ENCODE data around the gene WBP2. TPM values are rescaled to one million over a fixed set of nuclear protein-coding genes. Genes with fewer than 3 reads are reported as not detected.

The WBP2 gene
- total RNA-seq, 4 donors from 2014 or later = 24.9 to 44.2 (median 36.9) TPM

DNA sequence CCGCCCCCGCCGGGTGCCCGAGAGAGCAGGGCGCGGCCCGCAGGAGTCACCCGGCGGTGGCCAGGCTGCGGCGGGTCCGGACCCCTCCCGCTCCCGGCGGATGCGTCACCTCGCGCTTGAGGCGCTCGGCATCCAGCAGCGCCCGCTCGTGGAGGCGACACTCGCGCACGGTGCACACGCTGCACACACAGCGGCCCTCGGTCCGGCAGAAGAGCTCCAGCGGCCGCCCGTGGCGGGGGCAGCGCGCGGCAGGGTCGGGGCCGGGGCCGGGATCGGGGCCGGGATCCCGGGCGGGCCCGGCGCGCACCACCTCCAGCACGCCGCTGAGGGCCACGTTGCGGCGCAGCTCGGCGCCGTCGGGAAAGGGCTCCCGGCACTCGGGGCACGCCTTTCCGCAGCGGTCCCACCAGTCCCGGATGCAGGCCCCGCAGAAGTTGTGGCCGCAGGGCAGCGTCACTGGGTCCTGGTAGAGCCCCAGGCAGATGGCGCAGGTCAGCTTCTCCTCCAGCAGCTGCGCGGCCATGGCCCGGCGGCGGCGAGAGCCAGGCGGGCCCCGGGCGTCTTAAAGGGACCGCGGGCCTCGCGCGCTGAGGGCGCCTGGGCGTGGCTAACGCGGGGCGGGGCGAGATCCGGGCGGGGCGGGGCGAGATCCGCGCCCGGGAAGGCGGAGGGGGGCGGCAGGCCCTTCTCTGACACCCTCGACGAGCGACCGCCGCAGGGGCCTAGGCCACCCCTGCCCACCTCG is 41.5 kb upstream of the WBP2 start, which contains the start of gene TRIM65:
TRIM65 (minus strand) TSS at position 537 of the 745 bp plus-strand sequence; CDS start at position 523, 14 bp downstream.
- intact Hi-C loops (cut with DNase I) = no loop called here
- 0% methylated on average over 10 of the region's 102 CpGs; no CpG with 5 or more reads in 1 of the 2 donors for WGBS, 2 donors
- H3K4me3 ChIP-seq = peak within 1 kb of the TSS; percentile 72 to 98 (median 90)
- no peaks in the 10 kb centered on the region for H3K27me3 ChIP-seq
- H3K27ac ChIP-seq = peak within 1 kb of the TSS; percentile 84 to 99 (median 95)
- TF ChIP-seq, protein P1, sequence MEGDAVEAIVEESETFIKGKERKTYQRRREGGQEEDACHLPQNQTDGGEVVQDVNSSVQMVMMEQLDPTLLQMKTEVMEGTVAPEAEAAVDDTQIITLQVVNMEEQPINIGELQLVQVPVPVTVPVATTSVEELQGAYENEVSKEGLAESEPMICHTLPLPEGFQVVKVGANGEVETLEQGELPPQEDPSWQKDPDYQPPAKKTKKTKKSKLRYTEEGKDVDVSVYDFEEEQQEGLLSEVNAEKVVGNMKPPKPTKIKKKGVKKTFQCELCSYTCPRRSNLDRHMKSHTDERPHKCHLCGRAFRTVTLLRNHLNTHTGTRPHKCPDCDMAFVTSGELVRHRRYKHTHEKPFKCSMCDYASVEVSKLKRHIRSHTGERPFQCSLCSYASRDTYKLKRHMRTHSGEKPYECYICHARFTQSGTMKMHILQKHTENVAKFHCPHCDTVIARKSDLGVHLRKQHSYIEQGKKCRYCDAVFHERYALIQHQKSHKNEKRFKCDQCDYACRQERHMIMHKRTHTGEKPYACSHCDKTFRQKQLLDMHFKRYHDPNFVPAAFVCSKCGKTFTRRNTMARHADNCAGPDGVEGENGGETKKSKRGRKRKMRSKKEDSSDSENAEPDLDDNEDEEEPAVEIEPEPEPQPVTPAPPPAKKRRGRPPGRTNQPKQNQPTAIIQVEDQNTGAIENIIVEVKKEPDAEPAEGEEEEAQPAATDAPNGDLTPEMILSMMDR (IDR thresholded peaks at IDR 0.05) = peak; percentile 24 to 44 (median 33)
- peak in 2 of 4 donors; percentile 59 to 83 for TF ChIP-seq POLR2A (IDR thresholded peaks at IDR 0.05)
- peaks cover 12 to 56% (median 37%) of the 10 kb centered on the region in 3 donors for H3K36me3 ChIP-seq
- DNase-seq = no peak
- H3K9me3 ChIP-seq = no peaks in the 10 kb centered on the region
- peaks cover 25 to 62% (median 32%) of the 10 kb centered on the region in 3 donors for H3K4me1 ChIP-seq

DNA sequence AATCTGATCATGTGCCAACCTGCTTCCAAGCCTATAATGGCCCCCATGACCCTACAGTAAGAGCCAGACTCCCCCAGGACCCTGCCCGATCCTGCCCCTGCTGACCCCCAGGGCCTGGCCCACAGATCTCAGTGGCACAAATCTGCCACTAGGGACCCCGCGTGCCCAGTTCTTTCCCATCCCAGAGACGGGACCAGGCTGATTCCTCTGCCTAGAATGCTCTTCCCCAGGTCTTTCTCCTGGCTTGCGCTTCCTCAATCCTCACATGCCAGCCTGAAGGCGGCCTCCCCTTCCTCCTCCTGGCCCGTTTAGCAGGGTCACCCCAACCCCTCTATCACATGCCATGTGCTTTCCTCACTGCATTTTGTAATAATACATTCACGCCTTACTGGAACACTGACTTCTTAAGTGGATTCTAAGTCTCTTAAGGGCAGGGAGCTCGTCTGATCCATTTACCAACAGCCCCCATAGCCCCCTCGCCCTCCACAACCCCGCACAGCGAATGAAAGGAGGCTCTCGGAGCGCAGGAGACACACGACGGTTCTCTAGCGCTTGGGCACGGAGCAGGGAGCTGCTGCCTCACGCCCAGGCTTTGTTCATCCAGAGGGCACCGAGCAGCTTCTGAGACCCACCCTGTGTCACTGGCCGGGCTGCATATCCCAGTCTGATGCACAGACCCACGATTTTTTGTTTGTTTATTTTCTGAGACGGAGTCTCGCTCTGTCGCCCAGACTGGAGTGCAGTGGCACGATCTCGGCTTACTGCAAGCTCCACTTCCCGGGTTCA is 40.4 kb upstream of the WBP2 start:
- peak overlapping the region; percentile 72 to 98 (median 90) for H3K4me3 ChIP-seq
- H3K4me1 ChIP-seq = peaks cover 25 to 62% (median 32%) of the 10 kb centered on the region in 3 donors
- H3K27me3 ChIP-seq = no peaks in the 10 kb centered on the region
- intact Hi-C loops (cut with DNase I) = no loop called here
- no peak for DNase-seq
- peaks cover 10 to 56% (median 43%) of the 10 kb centered on the region in 3 donors for H3K36me3 ChIP-seq
- no peaks in the 10 kb centered on the region for H3K9me3 ChIP-seq
- 14% methylated on average over 25 to 26 of the region's 28 CpGs for WGBS, 2 donors
- peak overlapping the region; percentile 84 to 99 (median 95) for H3K27ac ChIP-seq
- TF ChIP-seq, protein P1 (IDR thresholded peaks at IDR 0.05) = peak in 4 of 6 experiments; percentile 13 to 47 (median 35)
- no peak for TF ChIP-seq POLR2A (IDR thresholded peaks at IDR 0.05)

DNA sequence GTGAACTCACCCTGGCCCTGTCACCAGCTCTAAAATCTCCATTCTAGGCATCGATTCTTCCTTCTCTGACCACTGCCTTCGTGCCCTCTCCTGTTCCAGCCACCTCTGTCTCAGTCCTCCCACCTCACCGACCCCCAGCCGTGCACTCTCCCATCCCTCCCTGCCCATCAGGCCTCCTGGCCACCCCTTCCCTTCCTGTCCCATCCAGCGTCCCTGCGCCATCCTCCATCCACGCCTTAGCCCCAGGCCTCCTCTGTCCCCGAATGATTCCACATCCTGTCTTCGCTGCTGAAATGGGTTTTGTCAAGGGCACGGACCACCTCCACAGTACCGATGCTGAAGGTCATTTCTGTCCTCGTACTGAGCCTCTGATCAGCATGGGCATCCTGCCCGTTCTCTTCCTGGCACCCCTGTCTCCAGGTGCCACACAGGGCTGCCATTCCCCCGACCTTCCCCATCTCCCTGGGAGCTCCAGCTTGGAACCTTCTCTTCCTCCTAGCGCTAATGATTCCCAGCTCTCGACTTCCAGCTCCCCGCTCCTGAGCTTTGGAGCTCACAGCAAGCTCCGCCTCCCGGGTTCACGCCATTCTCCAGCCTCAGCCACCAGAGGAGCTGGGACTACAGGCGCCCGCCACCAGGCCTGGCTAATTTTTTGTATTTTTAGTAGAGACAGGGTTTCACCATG is 39.1 kb upstream of the WBP2 start:
- Histone ChIP-seq H3K4me1 (peaks cover 25 to 62% (median 32%) of the 10 kb centered on the region in 3 donors), H3K27me3 (no peaks in the 10 kb centered on the region), H3K36me3 (peaks cover 13 to 56% (median 30%) of the 10 kb centered on the region in 3 donors), H3K9me3 (no peaks in the 10 kb centered on the region), H3K27ac (peak overlapping the region in 2 of 4 donors; percentile 84 to 99), H3K4me3 (no peak overlapping the region)
- DNase-seq = no peak
- WGBS, 2 donors = 74 to 85% methylated on average over 21 to 22 of the region's 22 CpGs
- TF ChIP-seq, protein P1 (IDR thresholded peaks at IDR 0.05) = no peak
- intact Hi-C loops (cut with DNase I) = no loop called here

DNA sequence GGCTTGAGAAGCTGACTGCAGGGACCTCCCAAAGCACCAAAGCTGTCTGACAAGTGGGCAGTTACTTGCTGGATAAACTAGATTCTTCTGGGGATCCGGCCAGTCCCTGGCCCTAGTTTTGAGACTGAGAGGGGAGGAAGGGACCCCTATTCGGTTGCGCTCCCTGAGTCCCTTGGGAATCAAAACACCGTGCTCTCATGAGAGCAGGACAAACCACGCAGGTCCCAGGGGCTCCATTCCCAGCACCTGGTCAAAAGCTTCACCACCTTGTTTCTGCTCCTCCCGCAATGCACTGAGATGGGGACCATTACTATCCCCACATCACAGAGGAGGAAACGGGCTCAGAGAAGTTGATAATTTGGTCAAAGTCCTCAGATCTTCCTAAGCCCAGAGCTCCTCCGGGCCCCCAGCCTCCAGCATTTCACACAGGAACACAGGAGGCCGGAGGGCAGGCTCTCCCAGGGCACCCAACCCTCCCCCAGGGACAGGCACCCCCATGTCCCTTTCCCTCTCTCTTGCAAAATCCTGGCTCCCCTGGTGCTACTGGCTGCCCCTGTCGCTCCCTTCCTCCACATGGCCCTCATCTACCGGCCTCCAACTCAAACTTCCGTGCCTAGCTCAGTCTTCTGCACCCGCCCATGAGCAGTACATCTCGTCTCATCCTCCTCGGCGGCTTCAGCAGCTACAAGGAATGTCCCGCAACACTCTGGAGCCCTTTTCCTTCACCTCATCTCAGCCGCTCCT is 38.3 kb upstream of the WBP2 start:
- WGBS, 2 donors = 89% methylated on average over 18 of the region's 18 CpGs
- TF ChIP-seq, protein P1 (IDR thresholded peaks at IDR 0.05) = no peak
- TF ChIP-seq POLR2A (IDR thresholded peaks at IDR 0.05) = no peak
- intact Hi-C loops (cut with DNase I) = no loop called here

More for the DNA sequence above, 38.3 kb upstream of the WBP2 start:
- Histone ChIP-seq H3K27ac (peak overlapping the region in 1 of 4 donors; percentile 99), H3K4me3 (no peak overlapping the region), H3K27me3 (no peaks in the 10 kb centered on the region), H3K9me3 (no peaks in the 10 kb centered on the region), H3K36me3 (peaks cover 13 to 56% (median 23%) of the 10 kb centered on the region in 3 donors), H3K4me1 (peaks cover 25 to 62% (median 32%) of the 10 kb centered on the region in 3 donors)
- DNase-seq = no peak
